Liver (tissue), 9 donors: ENCODE results near the gene RGS14. TPM values are rescaled to one million over a fixed set of nuclear protein-coding genes. Genes with fewer than 3 reads are reported as not detected.

Experiments
- DNase-seq: peaks from one replicate; pipeline ENCODE4 v3.0.0-alpha.2; 2017; ENCODE audit warnings: low spot score
- H3K27ac ChIP-seq, 2 donors: one replicate each; pipeline ENCODE4 v1.7.0; 2013; ENCODE audit warnings: inconsistent platforms in 2 of 2, low read length in 2 of 2, control low read depth in 1 of 2, low read depth in 1 of 2, mild to moderate bottlenecking in 1 of 2
- H3K27me3 ChIP-seq, 4 donors: one replicate each; pipeline versions ENCODE4 v1.6.1 to v1.7.0; 2013; ENCODE audit warnings: low read length in 3 of 4, inconsistent platforms in 1 of 4, mild to moderate bottlenecking in 1 of 4, moderate library complexity in 1 of 4; ENCODE audit not compliant: control insufficient read depth in 4 of 4, insufficient read depth in 4 of 4
- H3K36me3 ChIP-seq, 4 donors: one replicate each; pipeline versions ENCODE4 v1.6.1 to v1.7.0; 2013; ENCODE audit warnings: low read length in 3 of 4, mild to moderate bottlenecking in 3 of 4, low read depth in 1 of 4, moderate library complexity in 1 of 4; ENCODE audit not compliant: control insufficient read depth in 4 of 4, insufficient read depth in 3 of 4
- H3K4me1 ChIP-seq, 4 donors: one replicate each; pipeline versions ENCODE4 v1.6.1 to v1.7.0; 2013; ENCODE audit warnings: low read length in 3 of 4, mild to moderate bottlenecking in 3 of 4, moderate library complexity in 1 of 4; ENCODE audit not compliant: control insufficient read depth in 4 of 4, insufficient read depth in 4 of 4
- H3K4me3 ChIP-seq, 3 donors: one replicate each; pipeline versions ENCODE4 v1.6.1 to v1.7.0; 2013; ENCODE audit warnings: low read length in 3 of 3, control low read depth in 1 of 3, low read depth in 1 of 3, mild to moderate bottlenecking in 1 of 3
- H3K9ac ChIP-seq, 2 donors: one replicate each; pipeline ENCODE4 v1.7.0; 2013; ENCODE audit warnings: low read length in 2 of 2, mild to moderate bottlenecking in 2 of 2, moderate library complexity in 2 of 2, control low read depth in 1 of 2, low read depth in 1 of 2
- H3K9me3 ChIP-seq, 4 donors: one replicate each; pipeline versions ENCODE4 v1.6.1 to v1.7.0; 2013; ENCODE audit warnings: low read length in 3 of 4; ENCODE audit not compliant: control insufficient read depth in 4 of 4
- EGR1 ChIP-seq, 2 donors: IDR thresholded peaks; 2 replicates each; pipeline ENCODE4 v1.6.1; 2016 to 2018; ENCODE audit warnings: antibody characterized with exemption in 2 of 2, low read depth in 2 of 2
- FOXA1 ChIP-seq: IDR thresholded peaks from 2 replicates; pipeline ENCODE4 v1.6.1; 2016; ENCODE audit warnings: antibody characterized with exemption
- FOXA2 ChIP-seq: IDR thresholded peaks from 2 replicates; pipeline ENCODE4 v1.6.1; 2016; ENCODE audit warnings: antibody characterized with exemption
- GABPA ChIP-seq, 2 donors: IDR thresholded peaks in 1 of 2; conservative IDR thresholded peaks in 1 of 2; 2 replicates each; pipeline ENCODE4 v1.6.1; 2016; ENCODE audit warnings: antibody characterized with exemption in 2 of 2, mild to moderate bottlenecking in 1 of 2, moderate library complexity in 1 of 2
- HNF4A ChIP-seq, 2 donors: conservative IDR thresholded peaks; 2 replicates each; pipeline ENCODE4 v1.6.1; 2016; ENCODE audit warnings: antibody characterized with exemption in 2 of 2, mild to moderate bottlenecking in 2 of 2
- JUND ChIP-seq, 2 donors: IDR thresholded peaks; 2 replicates each; pipeline ENCODE4 v1.6.1; 2016; ENCODE audit warnings: antibody characterized with exemption in 2 of 2
- MAX ChIP-seq: IDR thresholded peaks from 2 replicates; pipeline ENCODE4 v1.6.1; 2016; ENCODE audit warnings: antibody characterized with exemption
- NR2F2 ChIP-seq: IDR thresholded peaks from 2 replicates; pipeline ENCODE4 v1.6.1; 2016; ENCODE audit warnings: antibody characterized with exemption
- RAD21 ChIP-seq, 2 donors: IDR thresholded peaks; 2 replicates each; pipeline ENCODE4 v1.6.1; 2016; ENCODE audit warnings: antibody characterized with exemption in 2 of 2, mild to moderate bottlenecking in 2 of 2
- REST ChIP-seq: IDR thresholded peaks from 2 replicates; pipeline ENCODE4 v1.6.1; 2016; ENCODE audit warnings: antibody characterized with exemption, mild to moderate bottlenecking
- RXRA ChIP-seq, 2 donors: IDR thresholded peaks; 2 replicates each; pipeline ENCODE4 v1.6.1; 2017 to 2018; ENCODE audit warnings: antibody characterized with exemption in 2 of 2, mild to moderate bottlenecking in 1 of 2
- SP1 ChIP-seq: IDR thresholded peaks from 2 replicates; pipeline ENCODE4 v1.6.1; 2018; ENCODE audit warnings: antibody characterized with exemption, mild to moderate bottlenecking
- YY1 ChIP-seq: IDR thresholded peaks from 2 replicates; pipeline ENCODE4 v1.6.1; 2016; ENCODE audit warnings: antibody characterized with exemption, mild to moderate bottlenecking
- WGBS: extraction: QIAGEN DNeasy Blood & Tissue Kit; methylation state at CpG from one replicate; pipeline ENCODE4 v1.1.7; 2013; 5-methylcytosine and 5-hydroxymethylcytosine counted together
- polyA plus RNA-seq, 2 donors: library from polyadenylated mRNA; stranded (reverse) in 1 of 2; unstranded in 1 of 2; fragments of 200-250 nt in 1 of 2; fragments of >200 nt in 1 of 2; fragmentation: Nextera tagmentation in 1 of 2; extraction: Ambion mirVana in 1 of 2; gene quantifications; one replicate each; pipeline versions ENCODE4 v1.2.1 to v1.2.3, GENCODE V29; 2013 to 2015
- total RNA-seq, 2 donors: library from RNA; depleted of rRNA; stranded (reverse); fragments of >200 nt; gene quantifications; one replicate each; pipeline ENCODE4 v1.2.3, GENCODE V29; 2014
- TF ChIP-seq, protein P1 (sequence below): IDR thresholded peaks from 2 replicates; pipeline ENCODE4 v1.6.1; 2016; ENCODE audit warnings: antibody characterized with exemption
- TF ChIP-seq, protein P2 (sequence below): IDR thresholded peaks from 2 replicates; pipeline ENCODE4 v1.6.1; 2016; ENCODE audit warnings: antibody characterized with exemption
- donor health status: healthy.
- donor health status: healthy.
- donor health status: healthy.
- donor health status: healthy.
- donor health status: healthy.

The RGS14 gene
- total and polyA plus RNA-seq, 4 donors = 10.2 to 53.8 (median 33.3) TPM

GRCh38 chr5:177313561-177314259, 44.0 kb upstream of the RGS14 start:
- TF ChIP-seq REST (no peak), HNF4A (conservative IDR thresholded peaks at IDR 0.05) (no peak), RAD21 (IDR thresholded peaks at IDR 0.05) (no peak), SP1 (no peak), JUND (IDR thresholded peaks at IDR 0.05) (no peak), RXRA (IDR thresholded peaks at IDR 0.05) (no peak), GABPA (IDR thresholded peaks at IDR 0.05 in 1 of 2, conservative IDR thresholded peaks at IDR 0.05 in 1 of 2) (no peak), MAX (no peak), NR2F2 (no peak)
- TF ChIP-seq, protein P1, sequence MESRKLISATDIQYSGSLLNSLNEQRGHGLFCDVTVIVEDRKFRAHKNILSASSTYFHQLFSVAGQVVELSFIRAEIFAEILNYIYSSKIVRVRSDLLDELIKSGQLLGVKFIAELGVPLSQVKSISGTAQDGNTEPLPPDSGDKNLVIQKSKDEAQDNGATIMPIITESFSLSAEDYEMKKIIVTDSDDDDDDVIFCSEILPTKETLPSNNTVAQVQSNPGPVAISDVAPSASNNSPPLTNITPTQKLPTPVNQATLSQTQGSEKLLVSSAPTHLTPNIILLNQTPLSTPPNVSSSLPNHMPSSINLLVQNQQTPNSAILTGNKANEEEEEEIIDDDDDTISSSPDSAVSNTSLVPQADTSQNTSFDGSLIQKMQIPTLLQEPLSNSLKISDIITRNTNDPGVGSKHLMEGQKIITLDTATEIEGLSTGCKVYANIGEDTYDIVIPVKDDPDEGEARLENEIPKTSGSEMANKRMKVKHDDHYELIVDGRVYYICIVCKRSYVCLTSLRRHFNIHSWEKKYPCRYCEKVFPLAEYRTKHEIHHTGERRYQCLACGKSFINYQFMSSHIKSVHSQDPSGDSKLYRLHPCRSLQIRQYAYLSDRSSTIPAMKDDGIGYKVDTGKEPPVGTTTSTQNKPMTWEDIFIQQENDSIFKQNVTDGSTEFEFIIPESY = no peak
- Histone ChIP-seq H3K9me3 (no peaks in the 10 kb centered on the region), H3K27me3 (no peaks in the 10 kb centered on the region), H3K27ac (no peak overlapping the region), H3K4me3 (no peak overlapping the region), H3K36me3 (no peaks in the 10 kb centered on the region), H3K9ac (no peak overlapping the region), H3K4me1 (peaks cover 7 to 24% (median 17%) of the 10 kb centered on the region in 4 donors)
- no peak for DNase-seq
- WGBS = 96% methylated on average over 15 of the region's 15 CpGs

GRCh38 chr5:177314376-177315342, 43.1 kb upstream of the RGS14 start:
- H3K36me3 ChIP-seq = no peaks in the 10 kb centered on the region
- H3K27ac ChIP-seq = no peak overlapping the region
- H3K27me3 ChIP-seq = no peaks in the 10 kb centered on the region
- no peak overlapping the region for H3K9ac ChIP-seq
- H3K9me3 ChIP-seq = no peaks in the 10 kb centered on the region
- H3K4me3 ChIP-seq = no peak overlapping the region
- H3K4me1 ChIP-seq = peaks cover 7 to 24% (median 17%) of the 10 kb centered on the region in 4 donors
- TF ChIP-seq RAD21 (IDR thresholded peaks at IDR 0.05) (no peak), GABPA (IDR thresholded peaks at IDR 0.05 in 1 of 2, conservative IDR thresholded peaks at IDR 0.05 in 1 of 2) (no peak), YY1 (no peak), EGR1 (IDR thresholded peaks at IDR 0.05; ENCODE audit: low read depth in 2 of 2) (no peak), RXRA (IDR thresholded peaks at IDR 0.05) (no peak), FOXA2 (no peak), REST (no peak), FOXA1 (no peak), HNF4A (conservative IDR thresholded peaks at IDR 0.05) (no peak), NR2F2 (no peak), SP1 (no peak)
- TF ChIP-seq, protein P1 = no peak
- TF ChIP-seq, protein P2, sequence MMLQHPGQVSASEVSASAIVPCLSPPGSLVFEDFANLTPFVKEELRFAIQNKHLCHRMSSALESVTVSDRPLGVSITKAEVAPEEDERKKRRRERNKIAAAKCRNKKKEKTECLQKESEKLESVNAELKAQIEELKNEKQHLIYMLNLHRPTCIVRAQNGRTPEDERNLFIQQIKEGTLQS = no peak
- no peak for DNase-seq
- WGBS = 89% methylated on average over 18 of the region's 18 CpGs
